Renal cortical epithelial cell (primary cell): Measurements from ENCODE around the gene FER. TPM values are rescaled to one million over a fixed set of nuclear protein-coding genes. Genes with fewer than 3 reads are reported as not detected.
"Not testable (repeated sequence)": the region's sequence is repeated elsewhere in the genome, so short reads cannot be mapped to it uniquely, and the experiment has no call there.

Source experiments
- DNase-seq: peaks from one replicate; pipeline ENCODE4 v3.0.0-alpha.2; 2011; ENCODE audit warnings: low read depth
- total RNA-seq: library from RNA; depleted of rRNA; stranded (reverse); fragments of >200 nt; gene quantifications from 2 replicates; pipeline ENCODE4 v1.2.3, GENCODE V29; 2014

Gene FER
- total RNA-seq, 1 donor from 2014 or later, result 56.4 TPM

DNA sequence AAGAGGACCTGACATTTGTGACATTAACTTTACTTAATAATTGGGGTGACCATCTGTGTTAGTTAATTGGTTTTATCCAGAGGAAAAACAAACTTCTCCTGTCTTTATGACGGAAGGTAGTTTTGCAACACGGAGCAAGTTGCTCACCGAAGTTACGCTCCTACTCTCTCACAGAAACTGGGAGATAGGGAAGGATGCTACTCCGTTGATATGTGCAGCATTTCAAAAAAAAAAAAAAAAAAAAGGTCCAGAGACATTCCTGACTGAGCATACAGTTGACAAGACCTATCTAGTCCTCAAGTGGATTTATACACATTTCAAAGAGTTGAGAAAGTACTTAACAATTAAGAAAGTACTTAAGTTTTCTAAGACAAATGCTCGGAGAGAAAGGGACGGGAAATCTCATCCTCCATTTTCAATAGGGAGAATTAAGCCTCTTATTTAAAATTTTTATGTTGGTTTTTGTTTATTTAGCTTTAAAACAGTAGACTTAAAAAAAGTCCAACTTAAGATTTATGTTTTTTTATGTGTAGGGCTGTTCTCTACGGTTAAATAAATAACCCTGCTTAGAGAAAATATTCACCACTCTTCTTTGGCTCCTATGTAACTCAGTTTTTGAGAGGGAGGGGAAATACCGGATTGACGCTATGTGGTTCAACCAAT lies 455 bp upstream of the FER start:
- DNase-seq, result no peak

DNA sequence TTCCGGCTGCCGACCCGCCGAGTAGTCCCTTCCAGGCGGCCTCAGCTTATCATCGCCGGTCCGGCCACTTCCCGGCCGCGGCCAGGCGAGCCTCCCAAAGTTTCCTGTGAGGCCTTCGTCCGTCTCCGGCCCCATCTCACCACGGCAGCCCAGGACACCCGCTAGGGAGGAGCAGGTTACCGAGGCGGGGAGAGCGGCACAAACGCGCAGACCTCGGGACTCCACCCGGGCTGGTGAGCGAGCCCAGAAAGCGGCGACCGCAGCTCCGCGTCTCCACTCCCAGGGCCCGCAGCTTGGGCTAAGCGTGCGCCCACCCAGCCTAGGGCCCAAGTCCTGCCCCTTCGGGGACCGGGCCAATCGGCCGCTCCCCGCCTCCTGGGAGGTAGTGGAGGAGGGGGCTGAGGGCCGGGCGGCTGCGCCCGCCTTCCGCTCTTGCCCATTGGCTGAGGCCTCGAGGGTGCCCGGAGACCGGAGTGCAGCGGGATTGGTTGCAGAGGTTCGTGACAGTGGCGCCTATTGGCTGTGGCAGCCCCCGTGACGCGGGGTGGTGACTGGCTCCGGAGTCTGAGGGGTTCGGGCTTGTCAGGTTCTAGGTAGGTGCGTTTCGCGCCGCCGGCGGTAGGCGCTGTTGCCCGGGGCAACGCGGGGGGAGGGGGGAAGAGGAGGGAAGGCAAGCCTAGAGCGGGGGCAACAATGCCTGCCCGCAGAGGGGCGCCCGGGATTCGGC lies 867 bp downstream of the FER start:
- peak; percentile 96 for DNase-seq

DNA sequence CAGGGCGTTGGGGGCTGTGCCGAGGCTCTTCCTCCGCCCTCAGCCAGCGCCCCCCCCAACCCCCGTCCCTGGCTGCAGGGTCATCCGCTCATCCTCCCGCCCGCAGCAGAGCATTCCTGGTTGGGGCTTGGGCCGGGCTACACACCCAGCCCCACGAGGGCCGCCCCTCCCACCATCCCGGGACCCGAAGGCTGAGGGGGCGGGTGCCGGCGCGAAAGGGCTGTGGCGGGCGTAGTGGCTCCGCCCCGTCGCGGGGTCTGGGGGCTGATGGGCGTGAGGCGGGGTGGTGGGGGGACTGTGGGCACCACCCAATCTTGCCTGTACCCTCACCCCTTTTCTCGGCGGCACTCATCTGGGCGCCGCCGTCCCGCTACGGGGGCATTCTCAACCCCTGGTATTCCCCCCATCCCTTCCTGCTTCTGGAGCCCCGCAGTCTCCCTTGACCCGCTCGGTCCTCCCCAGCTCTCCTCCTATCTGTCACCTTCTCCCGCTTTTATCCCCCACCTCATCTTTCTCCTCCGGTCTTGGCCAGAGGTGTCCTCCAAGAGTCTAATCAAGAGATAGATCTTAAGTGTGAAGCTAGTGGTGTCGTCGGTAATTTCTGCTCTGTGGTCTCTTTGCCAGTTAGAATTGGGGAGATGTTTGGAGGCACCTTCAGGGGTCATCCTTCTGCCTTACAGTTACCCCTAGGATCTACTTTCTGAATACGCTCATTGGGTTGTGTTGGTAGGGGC lies 1.6 kb downstream of the FER start:
- DNase-seq, result peak; percentile 21

DNA sequence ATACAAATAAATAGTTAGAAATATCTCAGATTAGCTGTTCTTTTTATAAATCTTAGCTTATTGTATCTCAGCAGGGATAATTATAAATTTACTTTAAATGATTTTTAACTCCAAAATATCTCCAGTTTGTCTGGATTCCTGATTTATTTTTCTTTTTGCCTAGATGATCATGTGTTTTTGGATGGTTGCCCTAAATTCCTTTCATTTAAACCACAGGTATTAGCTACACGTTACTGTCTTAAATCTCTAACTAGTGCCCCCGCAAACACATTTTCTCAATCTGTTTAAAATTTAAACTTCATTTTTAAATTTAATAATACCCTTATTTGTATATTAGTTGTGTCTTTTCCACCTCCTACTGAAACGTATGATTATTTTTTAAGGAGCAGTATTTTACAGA lies 5.6 kb downstream of the FER start:
- peak; percentile 39 for DNase-seq

DNA sequence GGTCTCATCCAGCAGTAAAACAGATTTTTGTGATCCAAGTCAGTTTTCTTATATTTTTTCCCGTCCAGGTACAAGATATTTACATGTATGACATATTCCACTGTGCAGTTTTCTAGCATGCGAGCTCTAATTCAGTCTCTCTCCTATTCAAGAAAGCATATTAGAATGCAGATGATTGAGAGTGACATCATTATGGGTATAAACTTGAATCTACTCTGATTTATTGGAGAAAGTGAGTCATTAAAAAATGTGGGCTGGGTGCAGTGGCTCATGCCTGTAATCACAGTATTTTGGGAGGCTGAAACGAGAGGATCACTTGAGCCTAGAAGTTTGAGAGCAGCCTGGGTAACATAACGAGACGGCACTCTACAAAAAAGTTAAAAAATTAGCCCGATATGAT lies 6.2 kb downstream of the FER start:
- peak; percentile 58 for DNase-seq

DNA sequence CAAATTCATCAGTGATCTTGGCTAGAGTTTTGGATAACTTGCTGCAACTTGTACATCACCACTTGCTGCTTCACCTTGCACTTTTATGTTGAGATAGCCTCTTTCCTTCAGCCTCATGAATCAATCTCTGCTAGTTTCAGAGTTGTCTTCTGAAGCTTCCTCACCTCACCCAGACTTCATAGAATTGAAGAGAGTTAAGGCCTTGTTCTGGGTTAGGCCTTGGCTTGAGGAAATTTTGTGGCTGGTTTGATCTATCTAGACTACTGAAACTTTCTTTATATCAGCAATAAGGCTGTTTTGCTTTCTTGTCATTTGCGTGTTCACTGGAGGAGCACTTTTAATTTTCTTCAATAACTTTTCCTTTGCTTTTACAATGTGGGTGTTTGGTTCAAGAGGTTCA lies 12.8 kb downstream of the FER start:
- DNase-seq, result no peak

DNA sequence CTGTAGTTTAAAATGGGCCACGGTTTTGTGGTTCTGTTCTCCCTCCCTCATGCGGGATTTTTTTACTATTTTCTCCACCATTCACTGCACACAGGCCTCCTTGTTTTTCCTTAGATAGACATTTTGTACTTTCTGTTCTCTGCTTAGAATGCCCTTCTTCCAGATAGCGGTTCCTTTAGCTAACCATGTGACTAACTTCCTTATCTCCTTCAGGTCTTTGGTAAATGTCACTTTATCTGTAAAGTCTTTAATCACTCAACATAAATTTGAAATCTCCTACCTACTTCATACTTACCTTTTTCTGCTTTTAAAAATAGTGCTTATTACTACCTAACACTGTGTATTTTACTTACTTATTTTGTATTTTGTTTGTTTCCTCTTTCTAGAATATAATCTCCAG lies 15.0 kb downstream of the FER start:
- DNase-seq, result no peak

DNA sequence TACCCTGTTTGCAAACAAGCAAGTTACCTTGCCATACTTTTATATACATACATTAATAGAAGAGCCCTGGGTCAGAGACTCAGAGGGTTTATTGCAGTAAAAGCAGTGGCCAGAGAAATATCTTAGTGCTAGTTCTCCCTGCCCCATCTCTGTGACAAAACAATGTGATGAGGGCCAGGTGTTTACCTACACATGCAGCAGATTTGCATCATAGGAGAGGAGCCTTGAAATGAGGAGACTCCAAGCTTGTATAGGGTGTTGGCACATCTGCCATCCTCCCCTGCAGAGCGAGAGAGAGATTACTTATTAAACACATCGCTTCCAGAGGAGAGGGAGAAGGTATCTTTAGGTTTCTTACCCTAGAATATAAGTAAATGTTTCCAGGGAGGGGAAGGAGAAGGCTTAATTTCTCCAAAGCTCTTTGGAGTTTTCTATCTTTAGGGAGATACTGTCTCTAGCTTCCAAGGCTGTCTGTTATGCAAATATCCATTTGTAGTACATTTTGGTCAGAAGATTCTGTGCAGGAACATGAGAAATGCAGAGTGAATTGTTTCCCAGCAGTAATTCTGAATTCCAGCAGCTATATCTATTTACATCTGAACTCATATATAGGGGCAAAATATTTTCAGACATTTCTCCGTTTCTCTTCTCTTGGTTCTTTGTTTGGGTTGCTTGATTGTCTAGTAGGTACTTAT lies 15.7 kb downstream of the FER start:
- DNase-seq, result no peak

DNA sequence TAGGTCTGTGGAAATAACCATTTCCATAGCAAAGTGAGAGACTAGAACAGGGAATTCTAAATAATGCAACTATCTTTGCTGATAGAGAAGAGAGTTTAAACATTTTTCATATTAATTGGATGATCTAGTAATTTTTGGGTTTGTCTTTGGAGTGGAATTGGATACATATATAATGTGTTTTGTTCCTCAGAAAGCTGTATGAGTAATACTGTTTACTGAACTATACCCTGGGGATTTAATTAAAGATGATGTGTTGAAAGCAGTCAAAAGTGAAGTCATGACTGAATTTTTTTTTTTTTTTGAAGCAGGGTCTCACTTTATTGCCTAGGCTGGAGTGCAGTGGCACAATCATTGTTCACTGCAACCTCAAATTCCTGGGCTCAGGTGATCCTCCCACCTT lies 17.9 kb downstream of the FER start:
- peak; percentile 36 for DNase-seq

DNA sequence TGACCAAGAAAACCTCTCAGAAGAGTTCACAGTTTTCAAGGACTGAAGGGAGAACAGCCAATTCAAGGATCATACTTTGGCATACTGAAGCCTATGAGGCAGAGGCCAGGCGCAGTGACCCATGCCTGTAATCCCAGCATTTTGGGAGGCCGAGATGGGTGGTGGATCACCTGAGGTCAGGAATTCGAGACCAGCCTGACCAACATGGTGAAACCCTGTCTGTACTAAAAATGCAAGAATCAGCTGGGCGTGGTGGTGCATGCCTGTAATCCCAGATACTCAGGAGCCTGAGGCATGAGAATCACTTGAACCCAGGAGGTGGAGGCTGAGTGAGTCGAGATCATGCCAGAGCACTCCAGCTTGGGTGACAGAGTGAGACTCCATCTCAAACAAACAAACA lies 19.2 kb downstream of the FER start:
- DNase-seq, result not testable (repeated sequence)

DNA sequence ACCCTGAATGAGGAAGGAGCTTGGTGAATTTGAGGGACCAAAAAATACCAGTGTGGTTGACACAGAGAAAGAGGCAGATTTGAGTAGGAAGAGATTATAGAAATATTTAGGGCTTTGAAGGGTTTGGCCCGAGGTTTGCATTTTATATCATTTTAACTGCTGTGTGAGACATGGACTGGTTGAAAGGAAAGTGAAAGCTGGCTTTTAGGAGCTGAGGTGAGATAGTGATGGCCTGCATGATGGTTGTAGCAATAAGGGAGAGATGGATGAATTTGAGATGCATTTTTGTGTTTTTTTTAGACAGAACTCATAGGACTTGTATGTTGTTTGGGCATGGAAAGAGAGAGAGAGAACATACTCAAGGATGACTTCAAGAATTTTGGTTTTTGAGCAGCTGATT lies 21.7 kb downstream of the FER start:
- DNase-seq, result no peak

DNA sequence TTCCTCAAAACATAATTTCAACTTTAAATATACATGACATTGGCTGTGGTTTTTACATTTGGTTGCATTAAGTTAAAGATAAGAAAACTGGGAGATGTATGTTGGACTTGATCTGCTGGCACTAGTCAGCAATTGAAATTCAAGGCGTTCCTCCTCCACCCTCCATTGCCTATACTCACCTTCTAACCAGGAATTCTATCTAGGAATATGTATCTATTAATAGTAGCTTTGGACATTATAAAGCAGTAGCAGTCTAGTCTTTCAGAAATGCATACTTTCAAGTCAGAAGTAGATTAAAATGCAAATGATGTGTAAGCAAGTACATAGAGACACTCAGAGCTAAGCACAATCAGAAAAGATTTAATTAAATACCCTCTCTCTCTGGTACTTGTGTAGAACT lies 24.9 kb downstream of the FER start:
- DNase-seq, result no peak

DNA sequence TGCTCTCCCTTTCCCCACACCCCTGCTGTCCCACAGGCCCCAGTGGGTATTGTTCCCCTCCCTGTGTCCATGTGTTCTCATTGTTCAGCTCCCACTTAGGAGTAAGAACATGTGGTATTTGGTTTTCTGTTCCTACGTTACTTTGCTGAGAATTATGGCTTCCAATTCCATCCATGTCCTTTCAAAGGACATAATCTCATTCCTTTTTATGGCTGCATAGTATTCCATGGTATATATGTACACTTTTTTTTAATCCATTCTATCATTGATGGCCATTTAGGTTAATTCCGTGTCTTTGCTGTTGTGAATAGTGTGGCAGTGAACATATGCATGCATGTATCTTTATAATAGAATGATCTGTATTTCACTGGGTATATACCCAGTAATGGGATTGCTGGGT lies 25.6 kb downstream of the FER start:
- DNase-seq, result no peak

DNA sequence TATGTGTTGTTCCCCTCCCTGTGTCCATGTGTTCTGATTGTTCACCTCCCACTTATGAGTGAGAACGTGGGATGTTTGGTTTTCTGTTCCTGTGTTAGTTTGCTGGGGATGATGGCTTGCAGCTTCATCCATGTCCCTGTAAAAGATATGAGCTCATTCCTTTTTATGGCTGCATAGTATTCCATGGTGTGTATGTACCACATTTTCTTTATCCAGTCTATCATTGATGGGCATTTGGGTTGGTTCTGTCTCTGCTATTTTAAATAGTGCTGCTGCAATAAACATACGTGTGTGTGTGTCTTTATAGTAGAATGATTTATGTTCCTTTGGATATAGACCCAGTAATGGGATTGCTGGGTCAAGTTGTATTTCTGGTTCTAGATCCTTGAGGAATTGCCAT lies 26.4 kb downstream of the FER start:
- DNase-seq, result not testable (repeated sequence)

DNA sequence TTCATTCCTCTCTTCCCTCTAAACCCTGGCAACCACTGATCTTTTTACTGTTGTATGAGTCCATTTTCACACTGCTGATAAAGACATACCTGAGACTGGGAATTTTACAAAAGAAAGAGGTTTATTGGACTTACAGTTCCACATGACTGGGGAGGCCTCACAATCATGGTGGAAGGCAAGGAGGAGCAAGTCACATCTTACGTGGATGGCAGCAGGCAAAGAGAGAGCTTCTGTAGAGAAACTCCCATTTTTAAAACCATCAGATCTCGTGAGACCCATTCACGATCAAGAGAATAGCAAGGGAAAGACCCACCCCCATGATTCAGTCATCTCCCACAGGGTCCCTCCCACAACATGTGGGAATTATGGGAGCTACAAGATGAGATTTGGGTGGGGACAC lies 29.9 kb downstream of the FER start:
- DNase-seq, result not testable (repeated sequence)

DNA sequence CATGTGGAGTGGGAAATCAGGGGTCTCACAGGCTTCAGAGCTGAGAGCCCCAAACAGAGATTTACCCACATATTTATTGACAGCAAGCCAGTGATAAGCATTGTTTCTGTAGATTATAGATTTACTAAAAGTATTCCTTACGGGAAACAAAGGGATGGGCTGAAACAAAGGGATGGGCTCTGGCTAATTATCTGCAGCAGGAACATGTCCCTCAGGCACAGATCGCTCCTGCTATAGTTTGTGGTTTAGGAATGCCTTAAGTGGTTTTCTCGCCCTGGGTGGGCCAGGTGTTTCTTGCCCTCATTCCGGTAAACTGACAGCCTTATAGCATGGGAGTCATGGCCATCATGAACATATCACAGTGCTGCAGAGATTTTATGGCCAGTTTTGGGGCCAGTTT lies 36.9 kb downstream of the FER start:
- not testable (repeated sequence) for DNase-seq

DNA sequence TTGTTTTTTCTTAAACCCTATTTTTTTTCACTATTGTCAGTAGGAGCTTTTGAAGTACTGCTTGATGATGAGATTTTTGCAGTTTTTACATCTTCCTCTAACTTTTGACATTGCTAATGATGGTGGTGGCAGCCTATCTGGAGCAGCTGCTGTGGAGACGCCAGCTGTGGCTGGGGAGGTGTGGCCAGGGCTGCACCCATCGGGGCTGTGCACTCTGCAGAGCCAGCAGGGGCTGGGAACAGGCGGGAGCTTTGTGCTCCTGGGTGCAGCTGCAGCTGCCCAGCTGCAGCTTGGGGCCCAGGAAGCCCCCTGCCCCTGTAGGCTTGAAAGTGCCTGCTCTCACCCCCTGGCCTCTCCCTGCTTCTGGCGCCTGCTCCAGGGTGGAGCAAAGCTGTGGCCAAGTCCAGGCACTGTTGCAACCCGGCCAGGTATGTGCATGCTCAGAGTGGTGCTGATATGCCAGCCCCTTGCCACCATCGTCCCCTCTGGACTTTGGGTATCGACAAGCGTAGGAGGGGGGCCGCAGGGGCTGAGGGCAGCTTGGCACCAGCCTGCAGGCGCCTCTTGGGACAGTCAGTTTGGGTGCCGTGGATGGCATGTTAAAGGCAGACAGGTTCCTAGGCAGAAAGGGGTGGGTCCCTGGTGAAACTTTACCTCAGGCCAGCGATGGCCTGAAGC lies 39.2 kb downstream of the FER start:
- DNase-seq, result no peak

DNA sequence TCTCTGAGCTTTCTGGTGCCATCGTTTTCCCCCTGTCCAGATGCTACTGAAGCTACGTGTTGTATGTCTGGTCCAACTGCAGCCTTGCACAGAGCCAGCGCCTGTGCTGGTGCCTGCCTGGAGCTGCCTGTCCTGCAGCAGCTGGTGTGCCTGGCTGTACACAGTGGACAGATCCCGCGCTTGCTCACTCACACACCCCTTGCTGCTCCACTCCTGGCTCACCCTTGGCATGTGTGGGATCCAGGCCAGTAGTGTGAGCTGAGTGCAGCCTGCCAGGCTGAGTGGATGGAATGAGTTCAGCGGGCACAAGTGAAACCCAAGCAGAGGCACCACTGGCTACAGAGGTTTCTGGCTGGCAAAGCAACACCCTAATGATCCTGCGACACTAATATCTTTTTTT lies 40.4 kb downstream of the FER start:
- DNase-seq, result no peak

DNA sequence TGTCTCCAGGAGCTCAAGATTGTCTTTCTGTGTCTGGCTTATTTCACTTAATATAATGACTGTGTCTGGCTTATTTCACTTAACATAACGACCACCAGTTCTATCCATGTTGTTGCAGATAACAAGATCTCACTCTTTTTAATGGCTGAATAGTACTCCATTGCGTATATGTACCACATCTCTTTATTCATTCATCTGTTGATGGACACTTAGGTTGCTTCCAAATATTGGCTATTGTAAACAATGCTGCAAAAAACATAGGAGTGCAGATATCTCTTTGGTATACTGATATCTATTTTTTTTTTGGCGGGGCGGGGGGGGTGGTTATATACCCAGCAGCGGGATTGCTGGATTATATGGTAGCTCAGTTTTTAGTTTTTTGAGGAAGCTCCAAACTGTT lies 45.5 kb downstream of the FER start:
- no peak for DNase-seq

DNA sequence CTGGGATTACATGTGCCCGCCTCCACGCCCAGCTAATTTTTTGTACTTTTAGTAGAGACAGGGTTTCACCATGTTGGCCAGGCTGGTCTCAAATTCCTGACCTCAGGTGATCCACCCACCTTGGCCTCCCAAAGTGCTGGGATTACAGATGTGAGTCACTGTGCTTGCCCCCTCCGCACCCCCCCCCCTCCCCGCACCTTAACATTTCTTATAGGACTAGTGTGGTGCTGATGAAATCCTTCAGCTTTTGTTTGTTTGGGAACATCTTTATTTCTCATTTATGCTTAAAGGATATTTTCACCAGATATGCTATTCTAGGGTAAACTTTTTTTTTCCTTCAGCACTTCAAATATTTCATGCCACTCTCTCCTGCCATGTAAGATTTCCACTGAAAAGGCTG lies 46.7 kb downstream of the FER start:
- DNase-seq, result not testable (repeated sequence)

DNA sequence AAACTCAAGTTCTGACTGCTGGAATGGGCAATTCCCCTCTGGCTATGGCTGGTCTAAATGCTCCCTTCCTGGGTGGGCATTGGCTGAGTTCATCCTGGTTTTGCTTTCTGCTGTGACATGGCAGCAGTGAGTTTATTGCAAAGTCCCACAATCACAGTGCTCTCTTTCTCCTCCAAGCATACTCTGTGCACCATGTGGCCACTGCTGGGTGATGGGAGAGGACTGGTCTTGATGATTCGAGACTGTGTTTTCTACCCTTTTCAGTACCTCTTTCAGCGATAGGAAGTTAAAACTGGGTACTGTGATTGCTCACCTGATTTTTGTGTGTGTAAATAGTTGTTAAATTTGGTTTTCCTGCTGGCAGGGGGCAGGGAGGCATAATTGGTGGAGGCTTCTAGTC lies 49.7 kb downstream of the FER start:
- DNase-seq, result no peak

DNA sequence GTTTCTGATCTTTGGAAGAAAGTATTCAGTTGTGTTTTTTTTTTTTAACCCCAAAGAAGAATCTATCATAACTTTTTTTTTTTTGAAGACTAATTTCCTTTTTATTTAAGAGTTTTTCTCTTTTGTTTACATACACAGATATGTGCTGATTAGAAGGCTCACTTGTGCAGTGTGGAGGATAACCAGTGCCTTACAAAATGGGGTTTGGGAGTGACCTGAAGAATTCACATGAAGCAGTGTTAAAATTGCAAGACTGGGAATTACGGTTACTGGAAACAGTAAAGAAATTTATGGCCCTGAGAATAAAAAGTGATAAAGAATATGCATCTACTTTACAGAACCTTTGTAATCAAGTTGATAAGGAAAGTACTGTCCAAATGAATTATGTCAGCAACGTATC lies 50.3 kb downstream of the FER start:
- no peak for DNase-seq
